Activated T-helper 1 cell treated with Interleukin-2 at 50 U/mL for 16 hours (primary cell): Measurements from ENCODE around the gene NXN.
"Not testable (repeated sequence)": the region's sequence is repeated elsewhere in the genome, so short reads cannot be mapped to it uniquely, and the experiment has no call there.

ENCODE experiments used
- DNase-seq: peaks from one replicate; pipeline ENCODE4 v3.0.0-alpha.2; 2020; ENCODE audit warnings: low read depth

The NXN gene

GRCh38 chr17:767076-767475 lies 212.5 kb downstream of the NXN start:
- DNase-seq: no peak

DNA sequence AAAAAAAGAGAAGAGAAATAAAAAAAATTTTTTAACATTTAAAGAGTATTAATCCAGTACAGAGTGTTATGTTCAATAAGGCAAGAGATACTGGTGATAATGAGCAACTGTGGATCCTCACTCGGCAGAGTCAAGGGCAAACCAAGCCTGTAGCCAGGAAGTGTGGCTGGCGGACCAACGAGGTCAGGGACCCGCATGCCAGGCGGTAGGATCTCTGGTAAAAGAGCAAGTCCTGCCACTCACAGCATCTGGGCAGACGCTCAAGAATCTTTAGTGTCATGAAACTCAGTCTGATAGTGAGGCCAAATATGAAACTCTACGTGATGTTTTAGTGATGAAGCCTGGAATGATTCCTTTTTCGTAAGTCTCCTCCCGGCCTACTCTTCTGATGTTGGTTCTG lies 219.2 kb downstream of the NXN start:
- no peak for DNase-seq

DNA sequence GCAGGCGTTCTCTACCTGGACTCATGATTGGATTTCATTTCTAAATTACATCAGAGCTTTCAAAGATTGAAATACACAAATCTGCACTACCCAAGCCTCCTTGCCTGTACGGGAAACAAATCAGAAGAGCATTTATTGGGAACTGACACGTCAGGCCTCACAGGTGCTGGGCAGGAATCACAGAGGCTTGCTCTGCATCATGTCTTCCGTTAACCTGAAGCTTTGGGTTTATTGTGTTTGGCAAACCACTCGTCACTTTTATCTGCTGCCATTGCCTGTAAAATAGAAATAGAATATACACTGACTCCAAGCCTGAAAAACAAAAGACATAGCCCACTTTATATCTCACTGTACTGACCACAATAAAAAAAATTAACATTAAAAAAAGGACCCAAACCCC lies 219.6 kb downstream of the NXN start:
- no peak for DNase-seq

DNA sequence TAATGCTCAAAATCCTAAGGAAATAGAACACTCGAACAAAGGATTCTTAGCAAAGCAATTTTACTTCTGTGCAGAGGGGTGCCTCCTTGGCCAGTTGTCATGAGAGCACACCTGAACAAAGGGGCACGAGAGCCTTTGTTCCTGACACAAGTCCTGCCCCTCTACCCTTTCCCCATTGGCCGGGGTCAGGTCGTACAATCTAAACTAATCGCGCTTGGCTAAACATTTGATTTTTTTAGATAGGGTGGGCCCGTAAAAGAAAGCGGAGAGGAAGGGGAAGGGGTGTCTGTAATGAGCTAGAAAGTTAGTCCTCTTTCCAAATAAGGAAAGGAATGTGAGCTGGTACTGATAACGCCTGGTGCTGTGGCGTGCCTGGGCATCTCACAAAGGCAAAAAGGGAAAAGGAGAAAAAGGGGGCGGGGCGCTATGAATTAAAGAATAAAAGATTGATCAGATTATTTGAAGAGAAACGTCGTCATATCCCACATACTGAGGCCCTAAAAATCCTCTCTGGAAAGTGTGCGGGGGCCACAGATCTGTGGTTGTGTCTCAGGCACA lies 223.5 kb downstream of the NXN start:
- DNase-seq: not testable (repeated sequence)

DNA sequence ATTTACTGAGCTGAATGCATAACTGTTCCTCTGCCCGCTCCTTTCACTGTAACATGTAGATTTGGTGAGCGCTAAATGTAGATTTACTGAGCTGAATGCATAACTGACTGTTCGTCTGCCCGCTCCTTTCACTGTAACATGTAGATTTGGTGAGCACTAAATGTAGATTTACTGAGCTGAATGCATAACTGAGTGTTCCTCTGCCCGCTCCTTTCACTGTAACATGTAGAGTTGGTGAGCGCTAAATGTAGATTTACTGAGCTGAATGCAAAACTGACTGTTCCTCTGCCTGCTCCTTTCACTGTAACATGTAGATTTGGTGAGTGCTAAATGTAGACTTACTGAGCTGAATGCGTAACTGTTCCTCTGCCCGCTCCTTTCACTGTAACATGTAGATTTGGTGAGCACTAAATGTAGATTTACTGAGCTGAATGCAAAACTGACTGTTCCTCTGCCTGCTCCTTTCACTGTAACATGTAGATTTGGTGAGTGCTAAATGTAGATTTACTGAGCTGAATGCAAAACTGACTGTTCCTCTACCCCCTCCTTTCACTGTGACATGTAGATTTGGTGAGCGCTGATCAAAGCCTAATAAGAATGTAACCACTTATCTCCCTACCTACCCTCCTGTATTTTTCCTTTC lies 224.1 kb downstream of the NXN start:
- not testable (repeated sequence) for DNase-seq

DNA sequence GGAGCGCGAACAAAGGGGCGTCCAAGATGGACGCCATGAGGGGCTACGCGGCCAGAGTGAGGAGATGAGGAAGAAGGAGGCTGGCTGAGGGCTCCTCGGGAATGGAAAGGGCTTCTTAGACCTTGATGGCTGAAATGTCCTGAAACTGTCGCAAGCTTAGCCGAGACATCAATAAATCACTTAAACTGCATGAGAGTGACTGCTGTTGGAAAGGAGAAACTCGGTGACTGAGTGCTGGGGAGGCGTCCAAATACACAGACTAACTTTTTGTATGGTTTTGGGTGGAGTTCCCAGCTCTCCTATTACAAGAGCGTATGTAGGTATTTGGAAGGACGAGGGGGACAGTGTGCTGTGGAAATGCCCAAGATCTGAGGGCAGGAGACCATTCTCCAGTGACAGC lies 226.2 kb downstream of the NXN start:
- no peak for DNase-seq

GRCh38 chr17:752620-753219 lies 226.9 kb downstream of the NXN start:
- no peak for DNase-seq

- DNase-seq: peak; percentile 98
Observed at GRCh38 chr17:752002-752619, 227.5 kb downstream of the NXN start, which contains the start of gene GEMIN4. Gene GEMIN4 (minus strand): TSS chr17:752264. CDS start chr17:752142, 122 bp downstream.

- DNase-seq: peak; percentile 28
Observed at GRCh38 chr17:751269-752001, 228.1 kb downstream of the NXN start.

- no peak for DNase-seq
Observed at GRCh38 chr17:750431-751037, 229.0 kb downstream of the NXN start.

GRCh38 chr17:749359-749758 lies 230.2 kb downstream of the NXN start:
- DNase-seq: not testable (repeated sequence)
